HG03135 (cell line): ENCODE measurements around the gene TCF15.
"Not testable (repeated sequence)": the region's sequence is repeated elsewhere in the genome, so short reads cannot be mapped to it uniquely, and the experiment has no call there.

Experiments
- ATAC-seq: cut with Tn5 transposase; IDR thresholded peaks from one replicate; pipeline ENCODE4 v1.9.1; 2021; ENCODE audit warnings: mild to moderate bottlenecking, moderate library complexity; ENCODE audit not compliant: unreplicated experiment

TCF15 gene

DNA sequence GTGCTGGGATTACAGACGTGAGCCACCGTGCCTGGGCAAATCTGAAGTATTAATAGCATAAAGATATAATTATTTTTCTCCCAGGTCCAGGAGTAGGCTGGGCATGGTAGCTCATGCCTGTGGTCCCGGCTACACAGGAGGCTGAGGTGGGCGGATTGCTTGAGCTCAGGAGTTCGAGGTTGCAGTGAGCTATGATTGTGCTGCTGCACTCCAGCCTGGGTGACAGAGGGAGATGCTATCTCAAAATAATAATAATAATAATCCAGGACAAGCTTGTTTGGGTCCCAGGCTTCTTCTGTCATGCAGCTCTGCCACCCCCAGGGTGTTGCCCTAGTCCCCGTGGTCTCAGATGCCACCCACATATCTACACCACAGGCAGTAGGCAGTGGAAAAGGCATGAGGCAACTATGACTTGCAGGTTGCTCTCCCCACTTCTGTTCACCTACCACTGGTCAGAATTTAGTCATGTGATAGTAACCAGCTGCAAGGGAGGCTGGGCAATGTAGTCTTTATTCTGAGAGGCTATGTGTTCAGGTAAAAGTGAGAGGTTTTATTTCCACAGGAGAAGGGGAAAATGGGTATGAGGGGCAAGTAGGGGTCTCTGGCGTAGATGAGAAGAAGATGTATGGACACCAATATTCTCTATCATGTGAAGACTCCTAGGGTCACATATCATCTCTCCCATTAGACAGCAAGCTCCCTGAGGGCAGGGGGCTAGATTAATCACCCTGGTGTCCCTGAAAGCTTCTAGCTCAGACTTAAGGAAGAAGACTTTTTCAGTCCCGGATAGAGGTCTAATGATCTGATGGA is 25.7 kb downstream of the TCF15 start:
- ATAC-seq, result no peak

- ATAC-seq, result no peak
Observed at GRCh38 chr20:582204-582603, 27.9 kb downstream of the TCF15 start.

DNA sequence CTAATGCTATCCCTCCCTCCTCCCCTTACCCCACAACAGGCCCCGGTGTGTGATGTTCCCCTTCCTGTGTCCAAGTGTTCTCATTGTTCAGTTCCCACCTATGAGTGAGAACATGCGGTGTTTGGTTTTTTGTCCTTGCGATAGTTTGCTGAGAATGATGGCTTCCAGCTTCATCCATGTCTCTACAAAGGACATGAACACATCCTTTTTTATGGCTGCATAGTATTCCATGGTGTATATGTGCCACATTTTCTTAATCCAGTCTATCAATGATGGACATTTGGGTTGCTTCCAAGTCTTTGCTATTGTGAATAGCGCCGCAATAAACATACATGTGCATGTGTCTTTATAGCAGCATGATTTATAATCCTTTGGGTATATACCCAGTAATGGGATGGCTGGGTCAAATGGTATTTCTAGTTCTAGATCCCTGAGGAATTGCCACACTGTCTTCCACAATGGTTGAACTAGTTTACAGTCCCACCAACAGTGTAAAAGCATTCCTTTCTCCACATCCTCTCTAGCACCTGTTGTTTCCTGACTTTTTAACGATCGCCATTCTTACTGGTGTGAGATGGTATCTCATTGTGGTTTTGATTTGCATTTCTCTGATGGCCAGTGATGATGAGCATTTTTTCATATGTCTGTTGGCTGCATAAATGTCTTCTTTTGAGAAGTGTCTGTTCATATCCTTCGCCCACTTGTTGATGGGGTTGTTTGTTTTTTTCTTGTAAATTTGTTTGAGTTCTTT is 31.0 kb downstream of the TCF15 start:
- not testable (repeated sequence) for ATAC-seq

- ATAC-seq, result no peak
Observed at GRCh38 chr20:577167-577791, 32.8 kb downstream of the TCF15 start.

- ATAC-seq, result no peak
Observed at GRCh38 chr20:576156-576555, 34.0 kb downstream of the TCF15 start.

- ATAC-seq, result no peak
Observed at GRCh38 chr20:575230-575629, 34.9 kb downstream of the TCF15 start.

- ATAC-seq, result no peak
Observed at GRCh38 chr20:574297-574942, 35.7 kb downstream of the TCF15 start.

GRCh38 chr20:573414-574296 is 36.5 kb downstream of the TCF15 start:
- ATAC-seq, result no peak

DNA sequence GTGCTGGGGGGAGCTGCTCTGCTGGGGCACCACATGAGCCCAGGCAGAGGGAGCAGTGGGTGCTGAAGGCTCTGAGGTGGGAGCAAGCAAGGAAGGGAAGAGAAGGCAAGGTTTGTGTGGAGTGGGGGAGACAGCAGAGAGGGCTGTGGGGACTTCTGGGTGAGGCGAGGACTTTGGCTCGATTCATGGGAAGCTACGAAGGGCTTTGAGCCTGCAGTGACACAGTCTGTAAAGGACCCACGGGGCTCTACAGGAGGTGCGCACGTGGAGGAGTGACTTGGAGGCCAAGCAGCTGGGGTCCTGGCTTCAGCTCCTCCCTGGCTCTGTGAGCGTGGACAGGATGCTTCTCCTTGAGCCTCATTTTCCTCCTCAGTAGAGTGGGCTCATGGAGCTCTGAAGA is 37.4 kb downstream of the TCF15 start:
- no peak for ATAC-seq

GRCh38 chr20:571754-572441 is 38.2 kb downstream of the TCF15 start:
- ATAC-seq, result no peak

GRCh38 chr20:568673-569415 is 41.3 kb downstream of the TCF15 start:
- ATAC-seq, result no peak

- no peak for ATAC-seq
Observed at GRCh38 chr20:568097-568652, 41.9 kb downstream of the TCF15 start.

DNA sequence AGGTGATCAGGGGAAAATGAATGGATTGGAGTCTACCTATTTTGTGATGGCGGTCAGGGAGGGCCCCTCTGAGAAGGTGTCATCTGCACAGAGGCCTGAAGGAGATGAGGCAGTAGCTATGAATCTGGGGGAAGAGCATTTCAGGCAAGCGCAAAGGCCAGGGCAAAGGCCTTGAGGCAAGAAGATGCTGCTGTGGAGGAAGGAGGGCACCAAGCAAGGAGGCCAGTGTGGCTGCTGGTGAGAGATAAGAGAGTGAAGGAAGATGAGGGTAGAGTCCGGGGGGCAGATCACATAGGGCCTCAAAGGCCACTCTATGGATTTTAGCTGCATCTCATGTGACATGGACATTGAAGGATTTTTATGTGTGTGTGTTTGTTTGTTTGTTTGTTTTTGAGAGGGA is 45.9 kb downstream of the TCF15 start:
- no peak for ATAC-seq

DNA sequence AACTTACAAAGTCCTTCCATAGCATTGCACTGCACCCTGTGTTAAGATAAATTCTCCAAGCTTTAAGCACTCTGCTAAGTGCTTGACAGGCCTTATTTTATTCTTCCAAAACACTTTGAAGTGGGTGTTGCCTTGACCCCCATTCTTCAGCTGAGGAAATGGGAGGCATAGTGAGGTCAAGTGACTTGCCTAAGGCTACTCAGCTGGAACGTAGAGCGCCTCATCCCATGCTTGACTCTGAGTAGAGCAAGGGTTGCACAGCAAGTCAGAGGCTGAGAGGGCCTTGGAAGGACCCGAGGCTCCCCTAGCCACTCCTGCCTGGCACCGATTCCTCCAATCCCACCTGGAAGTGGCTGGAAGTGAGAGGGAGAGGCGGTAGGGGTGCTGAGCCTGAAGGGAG is 46.9 kb downstream of the TCF15 start:
- no peak for ATAC-seq

DNA sequence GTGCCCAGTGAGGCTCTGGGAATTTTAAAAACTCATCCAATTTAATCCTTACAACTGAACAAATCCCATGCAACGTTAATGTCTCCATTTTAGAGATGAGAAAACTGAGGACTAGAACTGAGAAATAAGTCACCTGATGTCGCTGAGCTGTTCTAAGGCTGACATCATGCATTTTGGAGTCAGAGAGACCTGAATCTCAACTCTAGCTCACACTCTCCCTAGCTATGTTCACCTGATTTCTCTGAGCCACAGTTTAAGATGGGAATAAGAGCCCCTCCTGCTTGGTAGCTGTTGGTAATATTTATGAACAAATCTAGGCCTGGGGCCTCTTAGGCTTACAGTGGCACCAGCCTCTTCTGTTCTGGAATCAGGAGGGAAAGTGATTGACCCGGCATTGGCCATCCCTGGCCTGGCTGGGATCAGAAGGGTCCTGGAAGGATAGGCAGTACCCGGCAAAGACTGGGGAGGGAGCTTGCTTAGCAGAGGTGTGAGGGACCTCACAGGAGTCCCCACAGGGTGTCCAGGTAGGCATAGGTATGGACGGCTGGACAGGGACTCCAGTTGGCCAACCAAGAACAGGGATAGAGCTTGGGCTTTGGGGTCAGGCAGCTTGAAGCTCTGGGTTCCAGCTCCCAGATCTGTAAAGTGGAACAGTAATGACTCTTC is 47.7 kb downstream of the TCF15 start:
- no peak for ATAC-seq

DNA sequence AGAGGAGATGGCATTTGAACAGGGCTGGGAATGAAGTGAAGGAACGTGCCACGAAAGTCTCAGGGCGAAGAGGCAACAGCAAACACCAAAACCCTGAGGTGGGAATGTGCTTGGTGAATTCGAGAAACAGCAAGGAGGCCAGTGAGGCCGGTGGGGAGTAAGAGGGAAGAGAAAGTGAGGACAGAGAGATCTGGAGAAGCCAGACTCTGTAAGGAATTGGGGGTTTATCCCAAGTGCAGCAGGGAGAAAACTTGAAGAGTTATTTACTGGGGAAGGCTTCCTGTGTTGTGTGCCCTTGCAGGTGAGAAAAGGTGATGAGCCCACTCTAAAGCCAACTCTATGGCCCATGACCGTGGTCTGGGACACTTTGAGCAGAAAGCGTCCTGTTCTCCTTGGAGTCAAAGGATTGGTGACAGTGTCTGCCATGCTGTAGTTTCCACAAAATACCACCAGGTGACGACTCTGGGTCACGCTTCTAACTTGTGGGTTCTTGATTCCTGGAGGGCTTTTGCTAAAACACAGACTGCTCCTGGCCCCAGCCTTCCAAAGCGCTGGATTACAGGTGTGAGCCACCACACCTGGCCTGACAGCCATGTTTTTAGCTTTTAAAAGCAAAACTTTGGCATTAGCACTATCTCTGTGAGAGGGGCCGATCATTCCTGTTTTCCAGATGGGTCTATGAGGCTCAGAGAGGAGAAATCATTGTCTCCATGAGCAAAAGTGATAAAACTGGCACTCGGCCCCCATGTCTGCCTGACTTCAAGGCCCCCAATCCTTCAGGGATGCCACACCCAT is 48.5 kb downstream of the TCF15 start:
- no peak for ATAC-seq

DNA sequence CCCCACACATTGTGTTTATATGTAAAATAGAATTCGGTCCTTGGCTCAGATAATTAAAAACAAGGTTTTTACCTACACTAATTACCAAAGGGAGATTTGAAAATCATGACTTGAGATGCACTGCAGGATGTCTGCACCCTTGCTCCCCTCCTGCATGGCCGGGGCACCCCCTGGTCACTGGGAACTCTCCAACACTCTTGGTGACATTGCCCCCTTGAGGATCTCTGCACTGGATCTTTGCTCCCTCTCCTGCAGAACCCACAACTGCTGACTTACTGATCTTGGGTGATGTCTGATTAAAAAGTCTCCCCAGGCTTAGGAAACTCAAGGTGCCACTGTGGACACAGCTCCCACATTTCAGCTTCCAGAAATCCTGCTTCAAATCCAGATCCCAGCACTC is 49.4 kb downstream of the TCF15 start:
- no peak for ATAC-seq
